Right renal pelvis (tissue), 4 donors: ENCODE measurements around the gene IKZF3. TPM values are rescaled to one million over a fixed set of nuclear protein-coding genes. Genes with fewer than 3 reads are reported as not detected.
"Not testable (repeated sequence)": the region's sequence is repeated elsewhere in the genome, so short reads cannot be mapped to it uniquely, and the experiment has no call there.

Source experiments
- DNase-seq, 4 donors: peaks; one replicate each; pipeline ENCODE4 v3.0.0-alpha.2; 2013; ENCODE audit warnings: low read depth in 4 of 4, low spot score in 3 of 4, missing footprints in 1 of 4
- polyA plus RNA-seq, 4 donors: library from polyadenylated mRNA; unstranded; fragments of 120-200 nt; gene quantifications; one replicate each; pipeline ENCODE4 v1.2.1, GENCODE V29; 2013; ENCODE audit not compliant: insufficient read length in 4 of 4

IKZF3 gene
- polyA plus RNA-seq, 4 donors: 0.17 to 0.30 (median 0.22) TPM

DNA sequence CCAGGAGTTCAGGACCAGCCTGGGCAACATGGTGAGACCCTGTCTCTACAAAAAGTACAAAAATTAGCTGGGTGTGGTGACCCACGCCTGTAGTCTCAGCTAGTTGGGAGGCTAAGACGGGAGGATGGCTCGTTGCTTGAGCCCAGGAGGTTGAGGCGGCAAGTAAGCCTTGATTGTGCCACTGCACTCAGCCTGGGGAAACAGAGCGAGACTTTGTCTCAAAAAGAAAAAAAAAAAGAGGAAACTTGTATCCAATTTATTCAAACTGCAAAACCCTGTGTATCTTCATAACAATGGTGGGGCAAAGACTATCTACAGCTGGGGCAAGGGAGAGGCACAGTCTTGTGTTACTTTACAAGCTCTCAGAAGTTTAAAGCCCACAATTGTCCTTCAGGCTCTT lies 104.9 kb downstream of the IKZF3 start:
- DNase-seq: no peak

DNA sequence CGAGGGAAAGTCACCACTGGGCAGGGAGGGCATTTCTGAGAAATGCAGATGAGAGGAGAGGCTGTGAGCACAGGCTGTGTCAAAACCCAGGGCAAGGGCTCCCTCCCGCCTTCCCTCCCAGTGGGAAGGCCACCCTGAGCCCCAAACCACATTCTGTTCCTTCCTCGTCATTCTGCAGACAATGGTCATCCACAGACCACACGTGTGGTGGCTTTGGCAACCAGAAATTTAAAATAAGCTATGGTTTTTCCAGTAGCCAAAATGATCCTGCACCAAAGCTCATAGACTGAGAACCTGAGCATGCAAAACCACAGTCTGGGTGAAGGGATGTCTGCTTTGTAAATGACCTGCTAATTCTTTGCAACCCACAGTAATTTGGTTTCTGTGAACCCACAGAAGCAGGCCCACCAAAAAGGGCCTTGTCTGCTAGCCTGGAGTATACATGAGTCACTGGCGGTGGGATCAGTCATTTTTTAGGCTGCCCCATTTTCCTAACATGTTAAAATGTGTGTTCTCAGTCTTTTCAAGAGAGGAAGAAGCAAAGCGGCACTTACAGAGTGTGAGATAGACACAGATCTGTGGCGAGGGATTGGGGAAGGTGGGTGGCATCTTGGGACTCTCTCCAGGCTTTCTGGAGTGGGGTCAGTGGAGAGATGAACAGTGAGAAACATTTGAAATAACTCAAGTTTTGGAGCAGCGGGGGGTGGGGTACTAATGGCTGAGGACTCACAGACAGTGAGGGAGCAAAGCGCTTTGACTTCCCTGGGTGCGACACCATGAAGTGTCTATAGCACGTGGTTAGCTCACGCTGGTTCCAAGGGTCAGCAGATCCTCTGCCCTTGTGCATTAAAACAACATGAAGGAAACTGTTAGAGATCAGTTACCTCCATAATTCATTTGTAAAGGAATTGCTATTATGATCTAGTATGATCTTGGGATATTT lies 105.9 kb downstream of the IKZF3 start:
- no peak for DNase-seq

DNA sequence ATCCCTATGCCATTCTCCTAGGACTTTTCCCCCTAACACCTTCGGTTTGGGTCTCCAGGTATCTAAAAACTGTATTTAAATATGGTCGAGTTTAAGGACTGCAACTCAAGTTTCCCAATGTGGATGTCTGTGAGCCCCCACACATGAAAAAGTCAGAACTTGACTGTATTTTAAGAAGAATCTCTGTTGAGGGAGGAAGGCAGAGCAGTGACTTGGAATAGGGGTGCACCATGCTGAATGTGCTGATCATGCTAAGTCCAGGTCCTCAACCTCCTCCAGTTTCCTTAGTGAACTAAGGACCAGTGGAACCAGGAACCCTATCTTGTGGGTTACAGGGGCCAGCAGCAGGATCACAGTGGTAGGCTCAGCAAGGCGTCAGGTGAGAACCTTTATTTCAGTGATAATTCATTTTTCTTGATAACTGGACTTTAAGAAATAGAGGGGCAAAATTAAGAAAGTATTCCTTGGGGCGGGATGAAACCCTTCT lies 106.9 kb downstream of the IKZF3 start:
- DNase-seq: no peak

DNA sequence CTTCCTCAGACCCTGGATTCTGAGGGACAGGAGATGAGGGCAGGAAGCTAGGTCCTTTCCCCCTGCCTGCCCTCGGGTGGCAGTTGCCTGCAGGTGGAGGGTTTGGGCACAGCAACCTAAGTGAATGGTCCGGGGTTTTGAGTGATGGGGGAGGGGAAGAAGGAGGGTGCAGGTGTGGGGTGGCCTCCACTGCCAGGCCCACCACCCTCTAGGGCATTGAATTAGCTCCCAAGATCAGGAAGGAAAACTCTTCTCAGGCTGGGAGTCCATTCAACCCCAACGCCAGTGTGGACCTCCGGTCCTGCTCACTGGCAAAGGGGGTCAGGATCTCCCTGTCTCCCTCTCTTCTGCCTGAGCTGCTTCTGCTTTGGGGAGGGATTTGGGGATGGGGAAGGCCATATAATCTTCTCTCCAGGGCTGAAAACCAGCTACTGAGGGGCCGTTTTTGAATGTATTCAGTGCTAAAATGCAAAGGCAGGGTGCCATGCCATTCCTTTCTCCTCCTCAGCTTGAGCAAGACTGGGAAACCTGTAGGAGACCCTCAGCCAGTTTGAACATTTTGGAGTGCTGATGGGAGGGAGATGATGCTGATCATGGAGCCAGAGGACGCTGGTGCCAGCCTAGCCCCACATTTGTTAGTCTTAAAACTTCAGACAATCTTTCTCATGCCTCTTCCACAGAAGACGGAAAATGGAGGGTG lies 107.6 kb downstream of the IKZF3 start:
- no peak for DNase-seq

DNA sequence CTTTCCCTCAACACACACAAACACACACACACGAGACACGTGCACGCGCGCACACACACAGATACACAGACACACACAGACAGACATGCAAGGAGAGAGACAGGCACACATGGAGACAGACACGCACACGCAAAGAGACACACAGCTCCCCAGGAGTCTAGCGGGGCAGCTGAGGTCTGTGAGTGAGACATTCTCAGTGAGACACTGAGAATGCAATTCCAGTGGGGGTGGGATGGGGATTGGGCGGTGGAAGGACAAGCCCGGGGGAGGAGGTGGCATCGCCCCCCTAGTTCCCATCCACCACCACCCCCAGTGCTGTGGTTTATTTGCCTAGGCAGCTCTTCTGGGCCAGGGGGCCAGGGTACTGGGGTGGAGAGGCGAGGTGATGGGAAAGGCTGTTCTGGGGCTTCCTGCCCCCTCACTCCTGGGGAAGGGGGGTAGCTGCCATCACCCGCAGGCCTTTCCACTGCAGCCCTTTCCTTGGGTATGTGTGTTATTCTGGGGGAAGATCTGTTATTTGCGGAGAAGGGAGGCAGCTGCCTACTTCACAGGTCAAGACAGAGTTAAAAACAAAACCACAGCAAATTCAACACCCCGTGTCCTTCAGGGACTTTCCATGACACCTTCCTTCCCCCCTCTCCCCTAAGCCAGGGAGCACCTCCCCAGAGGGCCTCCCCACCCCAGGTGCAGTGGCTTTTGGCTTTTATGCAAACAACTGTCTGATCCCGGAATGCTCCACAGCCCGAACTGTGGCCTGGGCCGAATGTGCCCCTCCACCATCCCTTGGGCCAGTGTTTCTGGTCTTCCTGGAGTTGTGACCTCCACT lies 108.3 kb downstream of the IKZF3 start:
- DNase-seq: no peak

DNA sequence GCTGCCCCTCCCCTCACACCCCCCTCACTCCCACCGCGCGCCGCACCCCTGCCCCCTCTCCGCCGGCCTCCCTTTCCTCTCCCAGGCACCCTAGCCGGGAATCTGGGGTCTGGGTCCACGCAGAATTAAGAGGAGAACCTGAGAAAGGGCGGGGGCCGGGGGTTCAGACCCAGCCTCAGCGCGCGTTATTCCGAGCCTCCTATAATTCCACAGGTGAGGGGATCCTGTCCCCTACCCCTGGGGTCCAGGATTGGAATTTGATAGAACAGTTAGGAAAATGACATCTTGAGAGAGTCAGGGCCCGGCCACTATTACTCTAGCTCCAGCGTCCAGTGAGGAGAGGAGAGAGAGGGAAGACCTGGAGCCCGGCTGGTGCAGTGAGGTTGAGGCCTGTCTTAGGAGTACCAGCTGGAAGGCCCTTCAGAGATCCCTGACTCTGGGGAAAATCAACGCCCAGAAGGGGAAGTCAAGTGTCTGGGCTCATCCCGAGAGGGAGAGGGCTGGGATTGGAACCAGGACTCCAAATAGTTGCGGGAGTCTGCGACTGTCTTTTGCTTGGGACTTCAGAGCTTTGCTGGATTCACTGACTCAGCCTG lies 109.1 kb downstream of the IKZF3 start:
- no peak for DNase-seq

DNA sequence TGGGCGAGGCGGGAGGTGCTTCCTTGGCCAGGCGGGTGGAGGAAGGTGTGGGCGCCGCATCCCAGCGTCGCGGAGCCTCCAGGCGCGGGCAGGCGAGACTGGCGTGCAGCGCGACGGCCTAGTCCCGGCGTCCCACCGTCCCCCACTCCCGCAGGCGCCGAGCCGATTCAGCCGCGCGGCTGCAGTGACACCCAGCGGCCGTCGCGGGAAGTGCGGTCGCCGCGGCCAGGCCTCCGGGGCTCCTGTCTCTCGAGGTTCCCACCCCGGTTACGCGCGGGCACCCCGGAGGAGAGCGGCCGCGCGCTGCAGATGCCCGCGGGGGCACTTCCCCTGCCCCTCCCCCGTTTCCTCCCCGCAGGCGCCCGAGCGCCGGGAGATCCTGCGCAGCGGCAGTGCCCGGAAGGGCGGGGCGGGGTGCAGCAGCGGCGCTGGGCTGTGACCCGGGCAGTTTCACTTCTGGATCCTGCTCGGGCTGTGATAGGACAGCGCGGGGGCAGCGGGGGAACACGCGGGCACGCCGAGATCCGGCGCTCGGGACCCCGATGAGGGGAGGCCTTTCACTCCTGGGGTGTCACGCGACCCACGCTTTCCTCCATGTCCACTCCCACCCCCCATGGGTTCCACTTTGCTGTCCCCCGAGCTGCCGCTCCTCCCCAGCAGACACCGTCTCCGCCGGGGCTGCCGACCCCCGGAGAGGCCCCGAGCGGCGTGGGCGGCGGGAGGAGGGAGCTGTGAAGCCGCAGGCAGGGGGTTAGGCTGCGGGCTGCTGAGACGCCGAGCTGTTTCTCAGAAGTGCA lies 109.8 kb downstream of the IKZF3 start:
- peak in 2 of 4 donors; percentile 80 to 88 for DNase-seq

DNA sequence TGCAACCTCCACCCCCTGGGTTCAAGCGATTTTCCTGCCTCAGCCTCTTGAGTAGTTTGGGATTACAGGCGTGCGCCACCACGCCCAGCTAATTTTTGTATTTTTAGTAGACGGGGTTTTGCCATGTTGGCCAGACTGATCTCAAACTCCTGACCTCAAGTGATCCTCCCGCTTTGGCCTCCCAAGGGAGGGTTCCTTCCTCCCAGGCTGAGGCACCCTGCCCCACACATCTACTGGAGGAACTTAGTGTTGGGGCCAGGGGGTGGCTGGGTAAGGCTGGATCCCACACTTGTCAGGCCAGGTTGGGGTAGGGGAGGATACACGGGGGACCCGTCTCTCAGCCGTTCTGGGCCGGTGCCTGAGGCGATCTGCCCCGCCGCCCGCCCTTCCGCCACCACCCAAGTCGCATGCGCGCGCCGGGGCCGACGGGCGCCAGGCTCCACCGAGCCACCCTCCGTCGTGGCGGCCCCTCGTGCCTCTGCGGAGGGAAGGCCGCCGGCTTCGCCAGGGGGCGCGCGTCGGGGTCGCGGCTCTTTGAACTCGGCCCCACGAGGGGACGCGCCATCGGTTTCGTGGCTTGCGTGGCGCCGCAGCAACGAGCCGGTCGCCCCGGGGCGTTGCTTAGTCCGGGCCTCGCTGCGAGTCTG lies 110.5 kb downstream of the IKZF3 start:
- no peak for DNase-seq

DNA sequence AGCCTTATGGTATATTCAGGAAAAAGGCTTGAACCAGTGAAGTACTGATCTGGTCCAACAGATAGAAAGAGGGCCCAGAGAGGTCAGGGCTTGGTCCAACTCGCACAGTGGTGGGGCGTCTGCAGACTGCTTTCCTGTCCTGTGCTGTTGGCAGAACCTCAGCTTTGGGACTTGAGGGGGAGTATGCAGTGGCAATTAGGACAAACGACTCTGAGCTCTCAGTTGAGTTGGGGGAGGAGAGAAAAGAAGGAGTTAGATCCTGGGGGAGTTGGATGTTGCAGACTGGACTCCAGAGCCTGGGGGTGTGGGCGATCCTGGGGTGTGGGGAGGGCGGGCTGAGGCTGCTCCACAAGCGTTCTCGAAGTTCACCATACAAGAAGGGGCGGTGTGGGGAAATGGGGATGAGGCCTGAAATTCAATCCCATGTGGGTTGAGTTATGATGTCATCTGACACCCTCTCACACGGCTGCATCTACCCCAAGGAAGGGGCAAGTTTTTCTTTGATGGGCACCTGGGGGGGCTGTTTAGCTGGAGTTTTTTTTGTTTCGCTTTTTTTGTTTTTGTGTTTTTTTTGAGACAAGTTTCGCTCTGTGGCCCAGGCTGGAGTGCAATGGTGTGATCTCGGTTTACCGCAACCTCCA lies 111.8 kb downstream of the IKZF3 start:
- DNase-seq: no peak

DNA sequence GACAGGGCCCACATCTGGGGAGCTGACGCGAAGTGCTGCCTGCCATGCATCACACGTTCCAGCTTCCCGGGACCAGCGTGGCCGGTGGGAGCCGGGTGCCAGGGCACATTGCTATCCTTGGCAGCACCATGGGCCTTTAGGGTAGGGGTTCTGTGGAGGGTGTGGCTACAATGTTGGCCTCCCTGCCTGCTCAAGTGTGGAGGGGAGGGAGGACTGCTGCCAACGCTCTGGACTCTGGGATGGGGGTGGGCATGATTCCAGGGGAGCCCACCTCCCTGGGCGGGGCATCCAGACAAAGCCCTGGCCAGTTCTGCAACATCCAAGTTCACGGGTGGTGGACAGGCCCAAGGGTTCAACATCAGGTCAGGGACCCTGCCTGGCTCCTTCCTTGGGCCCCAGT lies 112.5 kb downstream of the IKZF3 start:
- no peak for DNase-seq

DNA sequence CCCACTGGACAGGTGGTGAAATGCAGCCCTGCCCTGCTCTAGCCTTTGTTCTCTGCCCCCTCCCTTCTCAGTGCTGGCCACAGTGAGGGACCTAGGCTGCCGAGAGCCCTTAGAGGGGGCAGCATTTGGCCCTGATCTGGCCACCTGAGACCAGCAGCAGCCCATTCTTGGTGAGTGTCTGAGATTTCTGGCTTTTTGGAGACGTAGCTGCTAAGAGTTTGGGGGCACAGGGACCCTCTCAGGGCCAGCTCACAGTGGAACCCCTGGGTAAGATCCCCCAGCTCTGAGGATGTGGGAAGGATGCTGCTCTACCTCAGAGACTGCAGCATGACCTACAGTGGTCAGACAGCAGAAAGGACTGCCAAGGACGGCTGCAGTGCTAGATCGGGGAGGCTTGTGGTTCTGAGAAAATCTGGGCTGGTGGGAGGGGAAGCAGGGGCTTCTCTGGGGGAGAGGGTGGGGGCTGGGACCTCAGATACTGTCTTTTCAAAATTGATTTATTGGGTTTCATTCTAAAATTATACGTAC lies 113.0 kb downstream of the IKZF3 start:
- DNase-seq: no peak

DNA sequence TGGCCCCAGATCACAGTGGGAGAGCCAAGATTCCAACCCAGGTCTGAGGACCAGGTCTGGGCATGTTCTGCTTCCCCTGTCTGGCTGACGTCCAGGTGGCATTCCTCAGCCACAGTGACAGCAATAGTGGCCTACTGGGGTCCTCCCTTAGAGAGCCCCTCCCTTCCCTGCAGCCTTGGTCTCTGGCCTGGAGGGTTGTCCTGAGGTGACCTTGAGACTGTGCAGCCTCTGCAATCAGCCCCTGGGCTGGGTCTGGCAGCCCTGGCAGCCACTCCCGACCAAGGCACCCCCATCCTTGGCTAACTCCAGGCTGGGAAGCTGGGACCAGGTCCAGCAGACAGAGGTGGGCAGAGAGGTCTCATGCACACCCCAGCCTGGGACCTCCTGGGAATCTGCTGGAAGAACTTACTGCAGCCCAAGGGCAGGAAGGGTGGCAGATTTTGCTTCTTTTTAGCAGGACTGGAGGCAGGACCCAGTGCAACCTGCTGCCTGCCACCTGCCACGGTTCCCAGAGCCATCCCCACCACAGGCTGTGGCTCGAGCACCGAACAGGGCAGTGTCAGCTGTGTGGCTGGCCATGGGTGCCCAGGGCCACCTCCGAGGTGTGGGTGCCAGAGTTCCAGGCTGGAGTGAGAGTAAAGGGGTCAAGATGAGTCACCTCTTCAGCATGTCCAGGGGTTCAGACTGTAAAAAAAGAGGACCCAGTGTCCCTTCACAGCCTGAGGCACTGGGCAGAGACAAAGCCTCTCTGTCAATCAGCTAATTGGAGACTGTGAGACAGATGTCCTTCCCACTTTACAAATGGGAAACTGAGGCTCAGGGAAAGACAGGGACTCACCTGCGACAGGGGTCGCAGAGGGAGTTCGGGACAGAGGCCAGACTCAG lies 113.7 kb downstream of the IKZF3 start:
- DNase-seq: no peak

DNA sequence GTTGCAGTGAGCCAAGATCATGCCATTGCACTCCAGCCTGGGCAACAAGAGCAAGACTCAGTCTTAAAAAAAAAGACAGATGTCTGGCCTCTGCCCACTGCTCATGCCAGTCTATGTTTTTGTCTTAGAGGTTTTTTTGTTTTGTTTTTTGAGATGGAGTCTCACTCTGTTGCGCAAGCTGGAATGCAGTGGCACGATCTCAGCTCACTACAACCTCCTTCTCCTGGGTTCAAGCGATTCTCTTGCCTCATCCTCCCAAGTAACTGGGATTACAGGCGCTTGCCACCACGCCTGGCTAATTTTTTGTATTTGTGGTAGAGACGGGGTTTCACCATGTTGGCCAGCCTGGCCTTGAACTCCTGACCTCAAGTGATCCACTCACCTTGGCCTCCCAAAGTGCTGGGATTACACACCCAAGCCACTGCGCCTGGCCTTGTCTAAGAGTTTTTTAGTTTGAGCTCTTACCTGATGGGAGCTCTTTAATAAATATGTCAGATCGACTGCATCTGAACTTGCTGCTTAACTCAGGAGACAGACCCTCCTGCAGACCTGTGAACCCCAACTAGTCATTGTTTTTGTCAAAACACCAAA lies 115.6 kb downstream of the IKZF3 start:
- DNase-seq: not testable (repeated sequence)

DNA sequence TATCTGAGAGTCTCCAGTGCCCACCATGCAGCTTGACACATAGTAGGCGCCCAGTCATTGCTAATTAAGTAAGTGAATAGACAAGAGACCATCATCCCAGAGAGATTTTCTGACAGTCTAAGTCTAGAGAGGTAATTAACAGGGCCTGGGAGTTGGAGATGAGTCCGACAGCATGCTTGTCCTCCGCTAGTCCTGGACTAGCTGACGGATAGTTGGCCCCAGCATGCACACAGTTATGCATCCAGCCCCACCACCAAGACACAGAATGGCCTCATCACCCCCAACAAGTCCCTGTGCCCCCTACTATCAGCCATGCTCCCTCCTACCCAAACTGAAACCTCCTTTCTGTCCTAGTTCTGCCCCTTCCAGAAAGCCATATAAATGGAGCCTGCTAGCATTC lies 116.4 kb downstream of the IKZF3 start:
- no peak for DNase-seq

DNA sequence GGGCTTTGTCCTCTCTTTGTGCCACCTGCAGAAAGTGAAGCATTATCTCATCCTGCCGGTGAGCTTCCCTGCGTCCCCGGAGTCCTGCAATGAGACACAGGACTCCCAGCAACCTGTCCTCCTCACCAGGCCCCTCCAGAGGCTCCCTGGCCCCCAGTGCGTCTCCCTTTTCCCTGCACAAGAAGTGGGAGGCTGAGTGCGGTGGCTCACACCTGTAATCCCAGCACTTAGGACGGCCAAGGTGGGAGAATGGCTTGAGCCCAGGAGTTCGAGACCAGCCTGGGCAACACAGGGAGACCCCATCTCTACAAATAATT lies 118.0 kb downstream of the IKZF3 start:
- no peak for DNase-seq

DNA sequence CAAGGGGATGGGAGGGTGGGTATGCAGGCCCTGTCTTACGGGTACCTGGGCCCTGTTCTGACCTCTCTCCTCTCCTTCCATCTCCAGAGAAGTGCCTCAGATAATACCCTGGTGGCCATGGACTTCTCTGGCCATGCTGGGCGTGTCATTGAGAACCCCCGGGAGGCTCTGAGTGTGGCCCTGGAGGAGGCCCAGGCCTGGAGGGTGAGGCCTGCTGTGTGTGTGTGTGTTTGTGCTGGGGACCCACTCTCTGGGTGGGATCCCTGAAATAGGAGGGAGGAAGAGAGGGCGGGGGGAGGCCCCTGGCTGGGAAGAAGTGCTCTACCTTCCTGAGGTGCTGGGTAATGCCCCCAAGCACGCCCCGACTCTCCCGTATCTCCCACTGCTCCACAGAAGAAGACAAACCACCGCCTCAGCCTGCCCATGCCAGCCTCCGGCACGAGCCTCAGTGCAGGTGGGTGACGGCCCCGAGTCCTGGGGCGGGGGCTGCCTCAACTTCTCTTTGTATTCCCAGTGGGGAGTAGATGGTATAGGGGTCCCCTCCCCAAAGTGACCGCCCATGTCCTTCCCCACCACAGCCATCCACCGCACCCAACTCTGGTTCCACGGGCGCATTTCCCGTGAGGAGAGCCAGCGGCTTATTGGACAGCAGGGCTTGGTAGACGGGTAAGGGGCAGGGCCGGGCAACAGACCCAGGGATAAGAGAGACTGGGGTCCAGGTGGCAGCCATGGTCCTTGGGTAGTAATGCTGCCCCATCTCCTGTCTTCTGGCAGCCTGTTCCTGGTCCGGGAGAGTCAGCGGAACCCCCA lies 118.6 kb downstream of the IKZF3 start:
- no peak for DNase-seq
